Right atrium auricular region (tissue), 2 donors: ENCODE results near the gene MCF2L. TPM values are rescaled to one million over a fixed set of nuclear protein-coding genes. Genes with fewer than 3 reads are reported as not detected.

Source experiments
- DNase-seq: peaks from one replicate; pipeline ENCODE4 v3.0.0-alpha.2; 2019; ENCODE audit warnings: low spot score
- H3K27ac ChIP-seq, 2 donors: fragments of 200-600 bp; sonication (generic); 1 replicate in 1 of 2; 2 replicates in 1 of 2; pipeline ENCODE4 v1.5.1; 2016 to 2019
- H3K27me3 ChIP-seq, 2 donors: fragments of 200-600 bp; sonication (generic); one replicate each; pipeline versions ENCODE4 v1.5.1 to v1.6.0; 2017 to 2019
- H3K36me3 ChIP-seq: fragments of 200-600 bp; sonication (generic); one replicate; pipeline ENCODE4 v1.5.1; 2016
- H3K4me1 ChIP-seq, 2 donors: fragments of 200-600 bp; sonication (generic); one replicate each; pipeline versions ENCODE4 v1.5.1 to v1.6.0; 2017 to 2019
- H3K4me3 ChIP-seq, 2 donors: fragments of 200-600 bp; sonication (generic); 1 replicate in 1 of 2; 2 replicates in 1 of 2; pipeline ENCODE4 v1.5.1; 2017 to 2019; ENCODE audit warnings: mild to moderate bottlenecking in 1 of 2, moderate library complexity in 1 of 2
- H3K9me3 ChIP-seq, 2 donors: fragments of 200-600 bp; sonication (generic); one replicate each; pipeline ENCODE4 v1.5.1; 2019
- CTCF ChIP-seq, 2 donors: fragments of 200-600 bp; sonication (generic); IDR thresholded peaks; one replicate each; pipeline ENCODE4 v1.5.1; 2019; ENCODE audit warnings: antibody characterized with exemption in 2 of 2
- total RNA-seq, 2 donors: library from RNA; depleted of rRNA; stranded (reverse); fragments of >200 nt; gene quantifications; one replicate each; pipeline ENCODE4 v1.1.0, GENCODE V29; 2016

Gene MCF2L
- total RNA-seq, 2 donors from 2014 or later = 17.1 to 21.6 TPM

DNA sequence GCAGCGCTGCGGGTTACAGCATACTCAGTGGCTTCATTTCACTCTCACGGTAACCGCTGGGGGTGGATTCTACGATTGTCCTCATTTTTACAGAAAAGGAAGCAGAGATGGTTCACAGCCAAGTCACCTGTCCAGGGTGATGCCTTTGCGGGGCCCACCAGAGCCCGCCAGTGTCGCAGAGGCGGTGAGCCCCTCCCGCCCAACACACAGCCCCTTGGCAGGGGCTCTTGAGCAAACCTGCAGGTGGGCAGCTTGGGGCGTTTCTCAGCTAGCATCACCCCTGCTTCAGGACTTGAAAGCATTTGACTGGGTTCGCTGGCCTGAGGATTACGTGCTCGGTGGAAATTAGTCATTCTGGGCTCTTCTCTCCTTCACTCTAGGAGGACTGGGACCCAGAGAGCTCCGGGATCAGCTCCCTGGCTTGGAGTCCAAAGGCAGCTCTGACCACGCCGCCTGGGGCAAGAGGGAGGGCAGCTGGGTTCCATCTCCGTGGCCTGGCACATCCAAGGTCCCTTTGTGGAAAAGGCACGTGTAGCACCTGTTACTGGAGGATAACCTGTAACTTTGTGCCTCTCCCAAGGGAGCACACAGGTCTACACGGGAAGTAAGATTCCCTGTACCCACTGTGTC lies 74.1 kb downstream of the MCF2L start:
- no peak overlapping the region for H3K27ac ChIP-seq
- H3K27me3 ChIP-seq = no peaks in the 10 kb centered on the region
- H3K4me1 ChIP-seq = peaks cover 0 to 5% of the 10 kb centered on the region in 2 donors
- DNase-seq = no peak
- no peak overlapping the region for H3K4me3 ChIP-seq
- no peaks in the 10 kb centered on the region for H3K9me3 ChIP-seq
- H3K36me3 ChIP-seq = no peaks in the 10 kb centered on the region
- TF ChIP-seq CTCF (IDR thresholded peaks at IDR 0.05) = no peak

GRCh38 chr13:113043931-113044330 lies 74.9 kb downstream of the MCF2L start:
- Histone ChIP-seq H3K9me3 (no peaks in the 10 kb centered on the region), H3K4me3 (no peak overlapping the region), H3K27me3 (no peaks in the 10 kb centered on the region), H3K4me1 (peaks cover 0 to 6% of the 10 kb centered on the region in 2 donors), H3K27ac (no peak overlapping the region), H3K36me3 (no peaks in the 10 kb centered on the region)
- TF ChIP-seq CTCF (IDR thresholded peaks at IDR 0.05) = no peak
- DNase-seq = no peak

DNA sequence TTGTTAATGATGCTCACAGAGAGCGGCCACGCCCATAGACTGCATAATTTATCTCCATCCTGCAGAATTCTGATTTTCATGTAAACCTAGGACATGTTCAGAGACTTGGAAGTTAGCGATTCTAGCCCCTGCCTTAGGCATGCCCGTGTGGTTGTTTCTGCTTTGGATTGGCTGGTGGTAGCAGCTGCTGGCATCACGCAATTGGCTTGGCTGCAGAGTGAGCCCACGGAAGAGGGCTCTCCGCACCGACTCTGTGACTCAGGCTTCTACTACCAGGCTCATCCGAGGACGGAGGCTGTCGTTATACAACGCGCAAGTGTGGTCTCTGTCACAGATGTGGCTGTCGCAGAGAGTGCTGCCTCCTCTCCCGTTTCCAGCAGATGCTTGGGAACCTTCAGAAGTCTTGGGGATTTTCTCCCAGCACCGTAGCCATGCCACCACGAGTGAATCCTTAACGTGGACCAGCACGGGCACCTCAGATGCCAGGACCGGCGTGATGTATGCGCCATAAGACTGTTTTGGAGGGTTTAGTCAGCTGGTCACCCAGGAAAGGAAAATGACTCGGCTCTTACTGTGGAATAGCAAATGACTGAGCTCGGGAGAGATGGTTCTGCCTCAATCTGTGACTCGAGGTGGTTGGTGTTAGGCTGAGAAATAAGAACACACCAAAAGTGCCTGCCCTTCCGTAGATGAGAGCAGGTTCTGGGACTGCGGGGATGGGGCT lies 75.5 kb downstream of the MCF2L start:
- Histone ChIP-seq H3K4me1 (peaks cover 0 to 12% of the 10 kb centered on the region in 2 donors), H3K9me3 (no peaks in the 10 kb centered on the region), H3K27me3 (no peaks in the 10 kb centered on the region), H3K36me3 (no peaks in the 10 kb centered on the region), H3K4me3 (no peak overlapping the region), H3K27ac (no peak overlapping the region)
- TF ChIP-seq CTCF (IDR thresholded peaks at IDR 0.05) = no peak
- DNase-seq = no peak

GRCh38 chr13:113045251-113046127 lies 76.5 kb downstream of the MCF2L start:
- no peaks in the 10 kb centered on the region for H3K36me3 ChIP-seq
- no peak for DNase-seq
- H3K27ac ChIP-seq = no peak overlapping the region
- no peaks in the 10 kb centered on the region for H3K9me3 ChIP-seq
- no peak overlapping the region for H3K4me3 ChIP-seq
- H3K27me3 ChIP-seq = no peaks in the 10 kb centered on the region
- no peak for TF ChIP-seq CTCF (IDR thresholded peaks at IDR 0.05)
- H3K4me1 ChIP-seq = peaks cover 0 to 20% of the 10 kb centered on the region in 2 donors

- Histone ChIP-seq H3K4me1 (peaks cover 0 to 21% of the 10 kb centered on the region in 2 donors), H3K36me3 (no peaks in the 10 kb centered on the region), H3K4me3 (no peak overlapping the region), H3K9me3 (no peaks in the 10 kb centered on the region), H3K27me3 (no peaks in the 10 kb centered on the region), H3K27ac (no peak overlapping the region)
- DNase-seq = no peak
- TF ChIP-seq CTCF (IDR thresholded peaks at IDR 0.05) = no peak
Observed at GRCh38 chr13:113046128-113046882, 77.3 kb downstream of the MCF2L start.
